WTC11 (cell line): ENCODE data around the gene LCN15.

Source experiments
- AFF4 ChIP-seq: sonication (generic); formaldehyde crosslinking; IDR thresholded peaks from 2 replicates; pipeline ENCODE4 v1.8.1; 2023; ENCODE audit warnings: mild to moderate bottlenecking, missing genetic modification reagents, borderline replicate concordance
- E2F5 ChIP-seq: sonication (generic); formaldehyde crosslinking; IDR thresholded peaks from 2 replicates; pipeline ENCODE4 v1.8.1; 2022; ENCODE audit warnings: mild to moderate bottlenecking, moderate library complexity, missing genetic modification reagents
- ELF4 ChIP-seq: sonication (generic); formaldehyde crosslinking; IDR thresholded peaks from 2 replicates; pipeline ENCODE4 v1.8.1; 2022; ENCODE audit warnings: low read depth, mild to moderate bottlenecking, moderate library complexity, missing genetic modification reagents
- ETV6 ChIP-seq: sonication (generic); formaldehyde crosslinking; IDR thresholded peaks from 2 replicates; pipeline ENCODE4 v1.8.1; 2022; ENCODE audit warnings: mild to moderate bottlenecking, missing genetic modification reagents
- GABPB1 ChIP-seq: sonication (generic); formaldehyde crosslinking; IDR thresholded peaks from 2 replicates; pipeline ENCODE4 v1.8.1; 2023; ENCODE audit warnings: mild to moderate bottlenecking, missing genetic modification reagents
- JUN ChIP-seq: sonication (generic); formaldehyde crosslinking; IDR thresholded peaks from 2 replicates; pipeline ENCODE4 v1.8.0; 2023; ENCODE audit warnings: mild to moderate bottlenecking, missing genetic modification reagents
- NR2C2 ChIP-seq: sonication (generic); formaldehyde crosslinking; IDR thresholded peaks from 2 replicates; pipeline ENCODE4 v1.8.0; 2022; ENCODE audit warnings: mild to moderate bottlenecking, missing genetic modification reagents
- ZNF416 ChIP-seq: fragments of 250-450 bp; sonication (Bioruptor Pico); IDR thresholded peaks from 2 replicates; pipeline ENCODE4 v1.9.0; 2021; ENCODE audit warnings: mild to moderate bottlenecking, inconsistent platforms
- TF ChIP-seq, protein P1 (sequence below): fragments of 200-600 bp; IDR thresholded peaks from 2 replicates; pipeline ENCODE4 v1.8.0; 2022; ENCODE audit warnings: antibody characterized with exemption
- TF ChIP-seq, protein P2 (sequence below): sonication (generic); formaldehyde crosslinking; IDR thresholded peaks from 2 replicates; pipeline ENCODE4 v1.8.0; 2022; ENCODE audit warnings: mild to moderate bottlenecking, missing genetic modification reagents
- TF ChIP-seq, protein P3 (sequence below): fragments of 250-450 bp; sonication (Bioruptor Pico); IDR thresholded peaks from 2 replicates; pipeline ENCODE4 v2.1.2; 2022; ENCODE audit warnings: mild to moderate bottlenecking, moderate library complexity

- TF ChIP-seq AFF4 (CRISPR knock-in tag) (no peak), ZNF416 (no peak), JUN (CRISPR knock-in tag) (no peak), GABPB1 (no peak), NR2C2 (CRISPR knock-in tag) (no peak), E2F5 (CRISPR knock-in tag) (no peak), ELF4 (no peak), ETV6 (CRISPR knock-in tag) (no peak)
- TF ChIP-seq, protein P1, sequence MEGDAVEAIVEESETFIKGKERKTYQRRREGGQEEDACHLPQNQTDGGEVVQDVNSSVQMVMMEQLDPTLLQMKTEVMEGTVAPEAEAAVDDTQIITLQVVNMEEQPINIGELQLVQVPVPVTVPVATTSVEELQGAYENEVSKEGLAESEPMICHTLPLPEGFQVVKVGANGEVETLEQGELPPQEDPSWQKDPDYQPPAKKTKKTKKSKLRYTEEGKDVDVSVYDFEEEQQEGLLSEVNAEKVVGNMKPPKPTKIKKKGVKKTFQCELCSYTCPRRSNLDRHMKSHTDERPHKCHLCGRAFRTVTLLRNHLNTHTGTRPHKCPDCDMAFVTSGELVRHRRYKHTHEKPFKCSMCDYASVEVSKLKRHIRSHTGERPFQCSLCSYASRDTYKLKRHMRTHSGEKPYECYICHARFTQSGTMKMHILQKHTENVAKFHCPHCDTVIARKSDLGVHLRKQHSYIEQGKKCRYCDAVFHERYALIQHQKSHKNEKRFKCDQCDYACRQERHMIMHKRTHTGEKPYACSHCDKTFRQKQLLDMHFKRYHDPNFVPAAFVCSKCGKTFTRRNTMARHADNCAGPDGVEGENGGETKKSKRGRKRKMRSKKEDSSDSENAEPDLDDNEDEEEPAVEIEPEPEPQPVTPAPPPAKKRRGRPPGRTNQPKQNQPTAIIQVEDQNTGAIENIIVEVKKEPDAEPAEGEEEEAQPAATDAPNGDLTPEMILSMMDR, result no peak
- TF ChIP-seq, protein P2, sequence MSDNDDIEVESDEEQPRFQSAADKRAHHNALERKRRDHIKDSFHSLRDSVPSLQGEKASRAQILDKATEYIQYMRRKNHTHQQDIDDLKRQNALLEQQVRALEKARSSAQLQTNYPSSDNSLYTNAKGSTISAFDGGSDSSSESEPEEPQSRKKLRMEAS, result no peak
- TF ChIP-seq, protein P3, sequence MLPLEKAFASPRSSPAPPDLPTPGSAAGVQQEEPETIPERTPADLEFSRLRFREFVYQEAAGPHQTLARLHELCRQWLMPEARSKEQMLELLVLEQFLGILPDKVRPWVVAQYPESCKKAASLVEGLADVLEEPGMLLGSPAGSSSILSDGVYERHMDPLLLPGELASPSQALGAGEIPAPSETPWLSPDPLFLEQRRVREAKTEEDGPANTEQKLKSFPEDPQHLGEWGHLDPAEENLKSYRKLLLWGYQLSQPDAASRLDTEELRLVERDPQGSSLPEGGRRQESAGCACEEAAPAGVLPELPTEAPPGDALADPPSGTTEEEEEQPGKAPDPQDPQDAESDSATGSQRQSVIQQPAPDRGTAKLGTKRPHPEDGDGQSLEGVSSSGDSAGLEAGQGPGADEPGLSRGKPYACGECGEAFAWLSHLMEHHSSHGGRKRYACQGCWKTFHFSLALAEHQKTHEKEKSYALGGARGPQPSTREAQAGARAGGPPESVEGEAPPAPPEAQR (CRISPR knock-in tag), result no peak
Observed at GRCh38 chr9:136753371-136754058, 10.8 kb downstream of the LCN15 start.
